ENCODE data around the gene NOG.

GRCh38 chr17:56642424-56642823 lies 48.9 kb downstream of the NOG start:
- TF ChIP-seq, protein P1, sequence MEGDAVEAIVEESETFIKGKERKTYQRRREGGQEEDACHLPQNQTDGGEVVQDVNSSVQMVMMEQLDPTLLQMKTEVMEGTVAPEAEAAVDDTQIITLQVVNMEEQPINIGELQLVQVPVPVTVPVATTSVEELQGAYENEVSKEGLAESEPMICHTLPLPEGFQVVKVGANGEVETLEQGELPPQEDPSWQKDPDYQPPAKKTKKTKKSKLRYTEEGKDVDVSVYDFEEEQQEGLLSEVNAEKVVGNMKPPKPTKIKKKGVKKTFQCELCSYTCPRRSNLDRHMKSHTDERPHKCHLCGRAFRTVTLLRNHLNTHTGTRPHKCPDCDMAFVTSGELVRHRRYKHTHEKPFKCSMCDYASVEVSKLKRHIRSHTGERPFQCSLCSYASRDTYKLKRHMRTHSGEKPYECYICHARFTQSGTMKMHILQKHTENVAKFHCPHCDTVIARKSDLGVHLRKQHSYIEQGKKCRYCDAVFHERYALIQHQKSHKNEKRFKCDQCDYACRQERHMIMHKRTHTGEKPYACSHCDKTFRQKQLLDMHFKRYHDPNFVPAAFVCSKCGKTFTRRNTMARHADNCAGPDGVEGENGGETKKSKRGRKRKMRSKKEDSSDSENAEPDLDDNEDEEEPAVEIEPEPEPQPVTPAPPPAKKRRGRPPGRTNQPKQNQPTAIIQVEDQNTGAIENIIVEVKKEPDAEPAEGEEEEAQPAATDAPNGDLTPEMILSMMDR (IDR thresholded peaks at IDR 0.05; ENCODE audit: low read depth, low read length) = no peak
- TF ChIP-seq POLR2A (IDR thresholded peaks at IDR 0.05; ENCODE audit: extremely low read depth, insufficient read length) = no peak
- TF ChIP-seq MAX (IDR thresholded peaks at IDR 0.05; ENCODE audit: low read depth, low read length) = no peak
- no peak for TF ChIP-seq MYC (IDR thresholded peaks at IDR 0.05; ENCODE audit: low read depth, low read length)

Measured in NB4 (cell line).